CMK (cell line): ENCODE data around the gene DOCK6.
A peak's percentile ranks its signal among the peaks of the same experiment; 100 is the strongest.

Experiments
- DNase-seq: peaks from one replicate; pipeline ENCODE4 v3.0.0-alpha.2; 2010; ENCODE audit warnings: low read depth

DOCK6 gene

DNA sequence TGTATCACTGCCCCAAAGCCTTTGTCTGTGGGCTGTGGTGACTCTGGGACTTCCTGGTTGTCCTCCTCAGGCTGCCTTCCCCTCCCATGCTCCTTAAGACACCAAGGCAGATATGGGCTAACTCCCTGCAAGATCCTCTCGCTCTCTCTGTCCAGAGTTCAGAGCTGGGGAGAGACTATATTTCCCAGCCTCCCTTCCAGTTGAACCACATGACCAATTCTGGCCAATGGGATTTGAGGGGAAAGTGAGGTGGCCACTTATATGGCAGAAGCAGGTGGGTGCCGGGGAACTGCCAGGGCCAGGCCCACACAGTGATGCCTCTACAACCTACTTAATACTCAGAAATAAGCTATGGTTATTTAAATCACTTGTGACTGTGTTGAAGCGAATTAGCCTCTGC is 39.1 kb downstream of the DOCK6 start:
- peak; percentile 62 for DNase-seq

DNA sequence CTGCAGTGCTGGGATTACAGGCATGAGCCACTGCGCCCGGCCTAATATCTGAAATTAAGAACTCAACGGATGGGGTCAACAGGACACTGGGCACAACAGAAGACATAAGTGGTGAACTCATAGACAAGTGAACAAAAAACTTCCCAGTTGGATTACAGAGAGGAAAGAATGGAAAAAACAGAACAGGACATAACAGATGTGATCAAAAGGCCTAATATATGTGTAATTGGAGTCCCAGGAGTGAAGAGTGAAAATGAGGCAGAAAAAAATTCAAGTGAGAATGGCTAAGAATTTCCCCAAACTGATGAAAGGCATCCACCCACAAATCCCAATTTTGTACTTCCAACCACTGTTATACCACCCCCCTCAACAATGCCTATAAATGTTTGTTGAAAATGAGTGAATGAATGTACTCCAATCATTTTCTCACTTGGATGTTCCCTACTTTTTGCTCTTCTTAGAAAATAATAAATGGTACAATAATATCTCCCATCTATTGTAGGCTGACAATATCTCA is 41.2 kb downstream of the DOCK6 start:
- DNase-seq, result no peak

DNA sequence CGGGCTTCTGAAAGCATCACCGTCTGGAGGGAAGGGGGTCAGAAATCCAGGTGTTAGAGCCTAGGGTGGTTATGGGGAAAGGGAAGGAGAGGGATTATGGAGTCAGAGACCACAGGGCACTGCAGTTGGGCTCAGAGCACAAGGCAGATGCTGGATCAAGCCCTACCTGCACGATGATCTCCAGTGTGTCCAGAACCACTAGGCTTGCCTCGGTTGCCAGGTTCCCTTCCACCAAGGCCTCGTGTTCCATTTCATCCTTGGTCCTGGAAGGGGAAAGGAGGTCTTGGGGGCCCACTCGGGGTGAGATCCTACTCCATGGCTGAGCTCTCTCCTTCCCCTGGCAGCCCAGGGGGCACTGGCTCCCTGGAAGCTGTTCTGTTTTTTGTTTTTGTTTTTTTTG is 47.9 kb downstream of the DOCK6 start:
- DNase-seq, result no peak

DNA sequence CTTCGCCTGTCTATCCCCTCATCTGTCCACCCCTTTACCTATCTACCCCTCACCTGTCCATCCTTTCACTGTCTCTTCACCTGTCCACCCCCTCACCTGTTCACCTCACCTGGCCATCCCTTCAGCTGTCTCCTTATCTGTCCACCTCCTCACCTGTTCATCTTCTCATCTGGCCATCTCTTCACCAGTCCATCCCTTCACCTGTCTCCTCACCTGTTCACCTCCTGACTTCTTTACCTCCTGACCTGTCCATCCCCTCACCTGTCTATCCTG is 51.7 kb downstream of the DOCK6 start:
- no peak for DNase-seq

DNA sequence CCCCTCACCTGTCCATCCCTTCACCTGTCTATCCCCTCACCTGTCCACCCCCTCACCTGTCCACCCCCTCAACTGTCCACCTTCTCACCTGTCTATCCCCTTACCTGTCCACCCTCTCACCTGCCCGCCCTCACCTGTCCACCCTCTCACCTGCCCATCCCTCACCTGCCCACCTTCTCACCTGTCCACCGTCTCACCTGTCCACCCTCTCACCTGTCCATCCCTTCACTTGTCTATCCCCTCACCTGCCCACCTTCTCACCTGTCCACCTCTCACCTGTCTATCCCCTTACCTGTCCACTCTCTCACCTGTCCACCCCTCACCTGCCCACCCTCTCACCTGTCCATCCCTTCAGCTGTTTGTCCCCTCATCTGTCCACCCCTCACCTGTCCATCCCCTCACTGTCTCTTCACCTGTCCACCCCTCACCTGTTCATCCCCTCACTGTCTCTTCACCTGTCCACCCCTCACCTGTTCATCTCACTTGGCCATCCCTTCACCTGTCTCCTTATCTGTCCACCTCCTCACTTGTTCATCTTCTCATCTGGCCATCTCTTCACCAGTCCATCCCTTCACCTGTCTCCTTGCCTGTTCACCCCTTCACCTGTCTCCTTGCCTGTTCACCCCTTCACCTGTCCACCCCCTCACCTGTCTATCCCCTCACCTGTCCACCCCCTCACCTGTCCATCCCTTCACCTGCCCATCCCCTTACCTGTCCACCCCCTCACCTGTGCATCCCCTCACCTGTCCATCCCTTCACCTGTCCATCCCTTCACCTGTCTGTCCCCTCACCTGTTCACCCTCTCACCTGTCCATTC is 52.3 kb downstream of the DOCK6 start:
- DNase-seq, result no peak

DNA sequence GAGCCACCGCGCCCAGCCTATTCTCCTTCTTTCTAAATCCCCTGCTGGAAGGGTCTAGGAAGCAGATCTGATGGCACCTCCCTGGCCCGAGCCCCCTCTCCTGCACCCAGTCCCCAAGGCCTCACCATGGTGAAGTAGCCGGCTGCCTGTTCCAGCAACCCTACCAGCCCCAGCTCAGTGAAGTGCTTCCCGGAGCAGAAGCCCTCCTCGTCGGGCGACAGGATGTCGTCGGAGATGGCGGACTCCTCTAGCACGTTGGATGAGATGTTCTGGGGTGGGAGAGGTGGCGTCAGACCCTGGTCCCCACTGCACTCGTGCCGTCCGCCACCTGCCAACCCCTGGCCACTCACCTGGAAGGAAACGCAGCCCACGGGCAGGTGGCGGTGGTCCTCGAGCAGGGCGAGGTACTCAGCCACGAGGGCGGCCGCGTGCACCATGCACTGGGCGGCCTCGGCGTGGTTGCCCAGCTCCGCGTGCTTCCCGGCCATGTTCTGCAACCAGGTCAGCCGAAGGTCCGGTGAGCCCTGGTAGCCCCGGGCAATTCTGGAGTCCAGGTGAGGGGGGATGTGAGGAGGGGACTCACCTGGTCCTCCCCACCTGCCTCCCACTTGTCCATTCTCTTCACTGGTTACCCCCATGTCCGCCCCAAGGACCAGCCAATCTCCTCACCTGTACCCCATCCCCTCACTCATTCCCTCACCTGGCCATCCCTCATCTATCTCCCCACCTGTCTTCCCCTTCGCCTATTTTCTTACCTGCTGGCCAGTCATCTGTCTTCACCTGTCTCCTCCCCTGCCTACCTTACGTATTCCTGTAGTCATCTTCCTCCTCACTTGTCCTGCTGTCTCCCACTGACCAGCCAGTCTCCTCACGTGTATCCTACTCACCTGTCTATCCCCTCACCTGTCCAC is 53.5 kb downstream of the DOCK6 start:
- no peak for DNase-seq

DNA sequence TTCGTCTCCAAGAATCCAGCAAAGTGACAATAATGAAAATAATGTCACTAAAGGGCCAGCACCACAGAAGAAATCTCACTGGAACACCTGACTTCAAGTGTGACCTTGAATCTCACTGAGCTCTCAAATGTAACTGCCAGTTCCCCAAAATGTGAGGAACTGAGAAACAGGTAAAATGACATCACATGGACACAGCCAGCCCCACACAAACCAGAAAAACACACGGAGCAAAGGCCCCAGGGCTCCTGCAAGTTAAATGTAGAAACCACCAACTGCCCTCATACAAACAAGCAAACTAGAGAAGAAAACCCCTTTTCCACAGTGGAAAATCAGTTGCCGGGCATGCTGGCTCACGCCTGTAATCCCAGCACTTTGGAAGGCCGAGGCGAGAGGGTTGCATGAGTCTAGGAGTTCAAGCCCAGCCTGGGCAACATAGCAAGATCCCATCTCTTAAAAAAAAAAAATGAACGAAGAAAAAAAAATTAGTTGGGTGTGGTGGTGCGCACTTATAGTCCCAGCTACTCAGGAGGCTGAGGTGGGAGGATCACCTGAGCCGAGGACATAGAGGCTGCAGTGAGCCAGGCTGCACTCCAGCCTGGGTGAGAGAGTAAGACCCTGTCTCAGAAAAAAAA is 56.3 kb downstream of the DOCK6 start:
- no peak for DNase-seq

DNA sequence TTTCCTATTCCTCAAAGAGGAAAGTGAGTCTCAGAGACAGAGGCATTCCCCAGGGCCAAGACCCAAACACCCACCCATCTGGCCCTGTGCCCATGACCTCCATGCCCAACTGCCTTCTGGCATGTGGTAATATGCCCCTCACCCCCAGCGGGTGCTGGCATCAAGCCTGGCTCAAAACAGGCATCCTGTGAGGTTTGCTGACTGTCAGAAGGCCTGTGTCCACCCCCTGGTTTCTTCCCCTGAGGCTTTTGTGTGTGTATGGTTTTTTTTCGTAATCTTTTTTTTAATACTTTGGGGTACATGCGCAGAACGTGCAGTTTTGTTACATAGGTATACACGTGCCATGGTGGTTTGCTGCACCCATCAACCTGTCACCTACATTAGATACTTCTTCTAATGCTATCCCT is 57.4 kb downstream of the DOCK6 start:
- no peak for DNase-seq

DNA sequence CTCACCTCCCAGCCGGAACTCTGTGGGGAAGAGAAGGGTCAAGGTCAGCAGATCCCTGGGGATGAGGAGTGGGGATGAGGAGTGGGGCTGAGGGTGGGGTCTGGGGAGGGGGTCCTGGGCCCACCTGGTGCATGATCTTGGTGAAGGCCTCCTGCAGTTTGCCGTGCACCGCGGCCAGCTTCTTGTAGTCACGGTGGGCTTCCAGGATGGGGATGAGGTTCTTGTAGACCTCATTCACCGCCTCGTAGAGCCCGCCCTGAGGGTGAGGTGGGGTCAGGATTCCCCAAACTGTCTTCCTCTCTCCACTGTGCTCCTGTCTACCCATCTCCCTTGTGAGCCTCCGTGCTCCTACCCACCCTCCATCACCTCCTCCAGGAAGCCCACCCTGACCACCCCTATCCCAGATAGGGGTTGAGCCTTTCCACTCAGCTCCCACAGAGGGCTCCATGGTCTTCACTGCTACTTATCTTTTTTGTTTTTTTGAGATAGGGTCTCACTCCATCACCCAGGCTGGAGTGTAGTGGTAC is 58.2 kb downstream of the DOCK6 start:
- no peak for DNase-seq

DNA sequence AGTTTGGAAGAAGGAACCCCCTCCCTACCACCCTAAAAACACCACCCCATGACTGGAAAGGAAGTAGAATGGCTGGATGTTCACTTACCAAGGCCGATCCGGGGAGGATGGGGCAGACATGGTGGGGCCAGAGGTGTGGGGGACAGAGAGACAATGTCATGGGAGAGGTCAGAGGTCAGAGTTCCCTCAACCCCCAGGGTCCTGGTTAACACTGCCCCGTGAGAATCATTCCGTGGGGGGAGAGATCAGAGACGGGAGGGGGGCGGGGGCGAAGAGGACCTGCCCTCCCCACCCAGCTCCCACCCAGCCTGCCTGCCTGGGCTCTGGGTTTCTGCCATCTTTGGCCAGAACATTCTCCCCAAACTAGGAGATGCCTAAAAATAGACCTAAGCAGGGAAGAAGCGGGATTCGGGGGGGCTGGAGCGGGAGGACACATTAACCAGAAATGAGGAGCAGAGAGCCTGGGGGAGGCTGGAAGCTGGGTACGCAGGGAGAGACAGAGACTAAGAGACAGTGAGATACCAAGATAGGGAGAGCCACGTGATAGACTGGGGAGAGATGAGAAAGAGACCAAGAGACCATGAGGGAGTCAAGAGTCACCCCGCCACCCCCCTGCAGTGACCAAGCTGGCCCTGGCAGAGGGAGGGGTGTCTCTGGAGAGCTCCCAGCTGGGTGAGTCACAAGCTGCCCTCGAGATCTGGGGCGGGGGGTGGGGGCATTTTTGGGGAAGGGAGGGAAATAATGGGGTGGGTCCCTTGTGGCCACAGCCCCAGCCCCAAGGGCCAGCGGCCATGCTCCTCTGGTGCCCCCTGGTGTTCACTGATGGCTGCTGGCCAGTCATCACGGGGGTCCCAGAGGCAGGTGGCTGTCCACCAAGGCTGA is 58.9 kb downstream of the DOCK6 start:
- no peak for DNase-seq

DNA sequence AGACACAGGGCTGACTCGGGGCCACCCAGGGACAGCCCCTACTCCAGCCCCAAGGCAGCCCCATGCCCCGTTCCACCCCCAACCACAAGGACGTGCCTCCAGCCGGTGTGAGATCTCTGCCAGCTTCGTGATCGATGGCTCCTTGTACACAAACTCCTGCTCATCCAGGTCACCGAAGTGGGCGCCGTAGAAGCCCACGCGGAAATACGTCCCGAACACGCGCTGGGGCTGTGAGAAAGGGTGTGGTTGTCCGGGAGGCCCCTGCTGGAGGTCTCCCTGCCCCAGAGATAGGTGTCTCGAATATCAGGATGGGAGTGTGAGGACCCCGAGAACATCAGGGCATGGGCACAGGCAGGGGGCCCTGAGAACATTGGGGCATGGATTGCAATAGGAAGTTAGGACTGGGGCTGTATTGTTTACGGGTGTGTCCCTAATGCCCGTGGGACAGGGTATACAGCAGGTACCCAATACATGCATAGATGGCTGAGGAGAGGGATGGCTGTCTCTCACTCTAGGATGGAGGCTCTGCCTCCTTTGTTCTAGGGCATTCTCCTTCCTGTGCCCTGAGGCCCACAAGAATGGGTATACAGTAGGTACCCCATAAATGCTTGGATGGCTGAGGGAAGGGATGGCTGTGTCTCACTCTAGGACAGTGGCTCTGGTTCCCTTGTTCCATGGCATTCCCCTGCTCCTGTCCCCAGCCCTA is 59.7 kb downstream of the DOCK6 start:
- DNase-seq, result no peak

DNA sequence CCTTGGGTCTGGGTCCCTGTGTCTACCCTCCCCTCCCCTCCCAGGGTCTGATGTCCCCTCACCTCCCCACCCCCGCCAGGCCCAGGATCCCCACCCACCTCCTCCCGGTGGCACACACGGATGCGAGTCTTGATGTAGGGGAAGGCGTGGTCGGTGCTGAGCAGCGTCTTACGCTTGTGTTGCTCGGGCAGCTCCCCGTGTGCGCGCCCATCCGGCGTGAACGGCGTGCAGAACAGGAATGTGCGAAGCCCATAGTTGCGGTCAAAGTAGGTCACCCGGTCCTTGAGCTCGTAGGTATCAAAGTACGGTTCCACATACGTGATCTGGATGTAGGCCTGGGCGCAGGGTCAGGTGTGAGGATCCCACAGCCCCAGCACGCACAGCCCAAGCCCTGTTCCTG is 60.5 kb downstream of the DOCK6 start:
- no peak for DNase-seq

DNA sequence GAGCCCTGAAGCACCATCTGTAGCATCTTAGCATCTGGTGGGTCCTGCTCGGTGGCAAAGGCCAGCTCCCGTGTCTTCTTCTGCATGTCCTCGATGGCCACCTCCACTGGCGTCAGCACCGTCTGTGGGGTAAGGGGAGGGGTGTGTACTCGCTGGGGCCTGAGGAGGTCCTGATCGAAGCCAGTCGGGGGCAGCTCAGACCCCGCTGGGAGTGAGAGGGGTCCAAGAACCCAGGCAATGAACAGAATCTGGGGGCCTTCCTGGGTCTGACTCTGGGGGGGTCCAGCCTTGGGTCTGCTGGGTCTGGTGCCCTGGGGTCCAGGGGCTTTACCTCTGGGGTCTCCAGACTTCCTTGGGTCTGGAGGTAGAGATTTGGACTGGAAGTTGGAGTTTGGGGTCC is 61.4 kb downstream of the DOCK6 start:
- DNase-seq, result no peak

DNA sequence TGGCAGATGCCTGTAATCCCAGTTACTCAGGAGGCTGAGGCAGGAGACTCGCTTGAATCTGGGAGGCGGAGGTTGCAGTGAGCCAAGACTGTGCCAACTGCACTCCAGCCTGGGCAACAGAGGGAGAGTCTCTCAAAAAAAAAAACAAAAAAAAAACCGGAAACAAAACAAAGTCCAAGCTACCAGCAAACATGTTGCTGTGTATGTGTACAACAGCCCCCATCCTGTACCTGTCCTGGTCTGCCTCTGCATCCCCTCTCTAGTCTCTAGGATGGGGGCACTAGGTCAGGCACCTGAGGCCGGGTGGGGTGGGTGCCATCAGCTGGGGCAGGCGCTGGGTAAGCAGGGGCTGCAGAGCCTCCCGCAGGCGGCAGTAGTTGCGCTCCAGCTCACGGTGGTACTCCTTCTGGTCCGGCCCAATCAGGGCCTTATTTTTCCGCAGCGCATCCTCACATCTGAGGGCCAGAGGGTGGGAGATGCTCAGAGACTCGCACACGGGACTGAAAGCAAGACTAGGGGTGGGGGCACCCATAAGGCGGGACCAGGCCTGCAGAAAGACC is 62.2 kb downstream of the DOCK6 start:
- no peak for DNase-seq

DNA sequence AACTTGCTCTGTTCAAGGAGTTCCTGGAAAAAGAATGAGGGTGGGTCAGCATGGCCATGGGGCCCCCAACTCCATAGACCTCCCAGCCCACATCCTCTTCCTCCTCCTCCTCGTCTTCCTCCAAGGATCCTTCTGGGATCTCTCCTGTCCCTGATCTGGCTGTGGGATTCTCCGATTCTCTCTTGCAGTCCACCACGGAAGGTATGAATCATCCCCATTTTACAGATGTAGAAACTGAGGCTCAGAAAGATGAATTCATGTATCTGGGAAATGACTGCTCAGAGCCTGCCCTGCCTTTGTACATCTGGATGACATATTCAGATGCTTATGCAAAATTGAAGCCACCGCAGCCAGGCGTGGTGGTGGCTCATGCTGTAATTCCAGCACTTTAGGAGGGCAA is 62.8 kb downstream of the DOCK6 start:
- DNase-seq, result no peak

DNA sequence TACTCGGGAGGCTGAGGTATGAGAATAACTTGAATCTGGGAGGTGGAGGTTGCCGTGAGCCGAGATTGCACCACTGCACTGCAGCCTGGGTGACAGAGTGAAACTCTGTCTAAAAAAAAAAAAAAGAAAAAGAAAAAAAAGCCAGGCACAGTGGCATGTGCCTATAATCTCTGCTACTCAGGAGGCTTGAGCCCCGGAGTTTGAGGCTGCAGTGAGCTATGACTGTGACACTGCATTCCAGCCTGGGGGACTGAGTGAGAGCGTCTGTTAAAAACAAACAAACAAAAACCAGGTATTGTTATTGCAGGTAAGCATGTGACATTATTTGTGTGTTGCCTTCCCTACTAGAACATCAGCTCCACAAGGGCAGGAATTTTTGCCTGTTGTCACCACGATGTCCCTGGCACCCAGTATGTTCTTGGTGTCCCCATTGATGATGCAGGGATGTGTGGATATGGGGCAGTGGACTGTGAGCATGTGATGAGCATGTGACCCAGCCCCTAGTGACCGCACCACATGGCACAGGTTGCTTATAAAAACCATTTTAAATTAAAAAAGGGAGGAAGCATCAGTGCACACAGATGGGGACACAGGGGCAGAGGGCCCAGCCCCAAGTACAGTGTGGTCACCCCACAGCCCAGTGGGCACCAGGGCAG is 63.4 kb downstream of the DOCK6 start:
- DNase-seq, result no peak

DNA sequence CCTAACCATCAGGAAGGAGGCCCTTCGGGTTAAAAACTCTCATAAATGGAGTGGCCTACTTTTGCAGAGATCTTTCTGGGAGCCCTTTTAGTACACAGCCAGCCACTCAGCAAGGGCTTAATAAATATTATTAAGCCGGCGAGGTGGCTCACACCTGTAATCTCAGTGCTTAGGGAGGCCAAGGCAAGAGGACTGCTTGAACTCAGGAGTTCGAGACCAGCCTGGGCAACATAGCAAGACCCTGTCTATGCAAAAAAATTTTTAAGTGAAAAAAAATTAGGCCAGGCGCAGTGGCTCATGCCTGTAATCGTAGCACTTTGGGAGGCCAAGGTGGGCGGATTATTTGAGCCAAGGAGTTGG is 64.2 kb downstream of the DOCK6 start:
- no peak for DNase-seq

DNA sequence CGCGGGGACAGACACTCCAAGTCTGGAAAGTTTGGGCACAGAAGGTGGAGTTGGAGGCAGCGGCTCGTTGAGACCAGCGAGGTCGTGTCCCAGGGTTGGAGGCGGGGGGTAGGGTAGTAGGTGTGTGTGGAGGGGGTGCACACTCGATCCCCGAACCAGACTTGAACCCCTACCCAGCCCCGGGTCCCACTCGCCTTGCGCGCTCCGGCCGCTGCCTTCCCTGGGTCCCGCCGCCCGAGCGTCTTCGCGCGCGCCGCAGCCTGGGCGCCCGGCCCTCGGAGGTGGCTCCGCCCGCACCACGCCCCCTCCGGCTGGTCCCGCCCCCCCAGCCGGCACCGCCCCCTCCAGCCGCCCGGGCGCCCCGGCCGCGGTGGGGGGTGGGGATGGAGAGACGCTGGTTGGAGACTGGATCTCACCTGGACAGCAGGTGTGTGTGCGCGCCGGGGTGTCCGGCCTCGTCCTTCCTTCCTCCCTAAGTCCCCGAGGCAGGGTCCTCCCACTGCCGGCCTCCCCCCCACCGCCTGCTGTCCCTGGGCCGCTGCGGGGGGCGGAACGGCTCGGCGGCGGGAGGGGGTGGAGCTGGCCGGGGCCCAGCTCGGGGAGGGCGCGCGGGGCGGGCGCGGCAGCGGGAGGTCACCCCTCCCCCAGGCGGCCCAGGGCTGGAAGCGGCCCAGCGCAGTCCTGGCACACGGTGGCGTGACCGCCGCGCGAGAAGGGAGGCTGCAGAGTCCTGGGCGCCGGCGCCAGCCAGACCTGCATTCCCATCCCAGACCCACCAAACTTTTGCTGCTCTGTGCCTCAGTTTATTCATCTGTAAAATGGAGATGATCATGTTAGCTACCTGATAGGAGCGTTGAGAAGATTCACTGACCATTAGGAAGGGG is 64.8 kb downstream of the DOCK6 start, which contains the start of gene KANK2:
Gene KANK2 (minus strand): TSS at position 255 of the 884 bp plus-strand sequence. CDS start 3,034 bp downstream, outside the sequence.
- DNase-seq, result no peak
